HAP-1 (cell line): ENCODE results near the gene HIP1R.
"Not testable (repeated sequence)": the region's sequence is repeated elsewhere in the genome, so short reads cannot be mapped to it uniquely, and the experiment has no call there.

ENCODE experiments used
- DNase-seq, 2 experiments: peaks; one replicate each; pipeline ENCODE4 v3.0.0-alpha.2; 2016 to 2020; ENCODE audit warnings: low spot score in 2 of 2
- H3K27me3 ChIP-seq: fragments of 250-450 bp; sonication (Bioruptor Pico); 2 replicates; pipeline ENCODE4 v1.5.1; 2020; ENCODE audit warnings: low read depth, mild to moderate bottlenecking, moderate library complexity
- H3K36me3 ChIP-seq: fragments of 250-450 bp; sonication (Bioruptor Pico); replicated peaks from 2 replicates; pipeline ENCODE4 v1.5.1; 2020; ENCODE audit warnings: mild to moderate bottlenecking
- H3K4me1 ChIP-seq: fragments of 250-450 bp; sonication (Bioruptor Pico); 2 replicates; pipeline ENCODE4 v1.5.1; 2020; ENCODE audit warnings: mild to moderate bottlenecking
- H3K4me3 ChIP-seq: fragments of 250-450 bp; sonication (Bioruptor Pico); 2 replicates; pipeline ENCODE4 v1.5.1; 2020; ENCODE audit warnings: mild to moderate bottlenecking, moderate library complexity
- H3K9me3 ChIP-seq: fragments of 250-450 bp; sonication (Bioruptor Pico); 2 replicates; pipeline ENCODE4 v1.5.1; 2020; ENCODE audit warnings: mild to moderate bottlenecking, moderate library complexity
- in situ Hi-C: fragments of 300-500 bp; cut with MboI; formaldehyde crosslinking; loops from 3 replicates; pipeline ENCODE4 v1.14.3; 2020; ENCODE audit warnings: low sequenced_read_pairs, inconsistent platforms, mixed read lengths

The HIP1R gene

DNA sequence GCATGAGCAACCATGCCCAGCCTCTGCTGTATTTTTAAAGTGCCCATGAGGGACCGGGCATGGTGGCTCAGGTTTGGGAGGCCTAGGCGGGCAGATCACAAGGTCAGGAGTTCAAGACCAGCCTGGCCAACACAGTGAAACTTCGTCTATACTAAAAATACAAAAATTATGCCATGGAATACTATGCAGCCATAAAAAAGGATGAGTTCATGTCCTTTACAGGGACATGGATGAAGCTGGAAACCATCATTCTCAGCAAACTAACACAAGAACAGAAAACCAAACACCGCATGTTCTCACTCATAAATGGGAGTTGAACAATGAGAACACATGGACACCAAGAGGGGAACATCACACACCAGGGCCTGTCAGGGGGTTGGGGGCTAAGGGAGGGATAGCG, 70.0 kb downstream of the HIP1R start:
- DNase-seq, H3K4me1 ChIP-seq, H3K4me3 ChIP-seq, in situ Hi-C loops, H3K36me3 ChIP-seq, H3K9me3 ChIP-seq, H3K27me3 ChIP-seq: not testable (repeated sequence)

GRCh38 chr12:122908915-122909314, 73.7 kb downstream of the HIP1R start:
- H3K36me3 ChIP-seq: no peaks in the 10 kb centered on the region
- H3K27me3 ChIP-seq: no peaks in the 10 kb centered on the region
- no peak overlapping the region for H3K4me3 ChIP-seq
- no peaks in the 10 kb centered on the region for H3K9me3 ChIP-seq
- DNase-seq: no peak
- in situ Hi-C loops: no loop called here
- no peaks in the 10 kb centered on the region for H3K4me1 ChIP-seq

DNA sequence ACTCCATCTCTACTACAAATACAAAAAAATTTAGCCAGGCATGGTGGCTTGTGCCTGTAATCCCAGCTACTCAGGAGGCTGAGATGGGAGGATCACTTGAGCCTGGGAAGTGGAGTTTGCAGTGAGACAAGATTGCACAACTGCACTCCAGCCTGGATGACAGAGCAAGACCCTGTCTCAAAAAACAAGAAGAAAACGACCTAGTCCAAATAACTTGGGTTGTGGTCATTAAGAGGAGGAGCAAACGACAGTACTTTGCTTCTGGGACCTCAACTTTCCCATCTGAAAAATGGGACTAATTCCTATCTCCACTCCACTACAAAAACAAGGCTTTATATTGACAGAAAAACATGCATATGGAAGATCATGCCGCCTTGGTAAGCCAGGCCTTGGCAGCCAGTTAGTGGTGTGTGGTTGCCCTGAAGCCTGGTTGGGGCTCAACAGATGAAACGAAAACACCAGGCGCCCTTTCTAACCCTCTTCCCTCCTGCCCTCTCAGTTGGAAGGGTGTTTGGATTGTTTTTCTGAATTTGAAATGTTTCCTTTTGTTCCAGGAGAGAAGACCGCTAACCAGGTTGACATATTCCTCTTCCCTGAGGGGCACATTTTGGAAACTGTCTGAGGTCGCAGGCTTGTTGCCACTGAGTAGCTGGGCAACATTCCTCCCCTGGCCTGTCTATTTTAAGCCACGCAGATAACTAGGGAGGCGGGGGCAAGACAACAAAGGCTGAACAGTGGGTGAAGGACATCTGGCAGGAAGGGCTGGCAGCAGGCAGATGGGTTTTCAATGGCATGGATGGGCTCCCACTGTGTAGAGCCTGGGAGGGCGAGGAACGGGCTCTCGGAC, 74.4 kb downstream of the HIP1R start:
- DNase-seq: no peak

More for the DNA sequence above, 74.4 kb downstream of the HIP1R start:
- Histone ChIP-seq H3K27me3 (no peaks in the 10 kb centered on the region), H3K4me1 (no peaks in the 10 kb centered on the region), H3K4me3 (no peak overlapping the region), H3K9me3 (no peaks in the 10 kb centered on the region), H3K36me3 (no peaks in the 10 kb centered on the region)
- in situ Hi-C loops: no loop called here
